Measurements from ENCODE around the gene GBP7.
"Not testable (repeated sequence)": the region's sequence is repeated elsewhere in the genome, so short reads cannot be mapped to it uniquely, and the experiment has no call there.

The GBP7 gene, protein sequence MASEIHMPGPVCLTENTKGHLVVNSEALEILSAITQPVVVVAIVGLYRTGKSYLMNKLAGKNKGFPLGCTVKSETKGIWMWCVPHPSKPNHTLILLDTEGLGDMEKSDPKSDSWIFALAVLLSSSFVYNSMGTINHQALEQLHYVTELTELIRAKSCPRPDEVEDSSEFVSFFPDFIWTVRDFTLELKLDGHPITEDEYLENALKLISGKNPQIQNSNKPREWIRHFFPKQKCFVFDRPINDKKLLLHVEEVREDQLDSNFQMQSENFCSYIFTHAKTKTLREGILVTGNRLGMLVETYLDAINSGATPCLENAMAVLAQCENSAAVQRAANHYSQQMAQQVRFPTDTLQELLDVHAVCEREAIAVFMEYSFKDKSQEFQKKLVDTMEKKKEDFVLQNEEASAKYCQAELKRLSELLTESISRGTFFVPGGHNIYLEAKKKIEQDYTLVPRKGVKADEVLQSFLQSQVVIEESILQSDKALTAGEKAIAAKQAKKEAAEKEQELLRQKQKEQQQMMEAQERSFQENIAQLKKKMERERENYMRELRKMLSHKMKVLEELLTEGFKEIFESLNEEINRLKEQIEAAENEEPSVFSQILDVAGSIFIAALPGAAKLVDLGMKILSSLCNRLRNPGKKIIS

DNA sequence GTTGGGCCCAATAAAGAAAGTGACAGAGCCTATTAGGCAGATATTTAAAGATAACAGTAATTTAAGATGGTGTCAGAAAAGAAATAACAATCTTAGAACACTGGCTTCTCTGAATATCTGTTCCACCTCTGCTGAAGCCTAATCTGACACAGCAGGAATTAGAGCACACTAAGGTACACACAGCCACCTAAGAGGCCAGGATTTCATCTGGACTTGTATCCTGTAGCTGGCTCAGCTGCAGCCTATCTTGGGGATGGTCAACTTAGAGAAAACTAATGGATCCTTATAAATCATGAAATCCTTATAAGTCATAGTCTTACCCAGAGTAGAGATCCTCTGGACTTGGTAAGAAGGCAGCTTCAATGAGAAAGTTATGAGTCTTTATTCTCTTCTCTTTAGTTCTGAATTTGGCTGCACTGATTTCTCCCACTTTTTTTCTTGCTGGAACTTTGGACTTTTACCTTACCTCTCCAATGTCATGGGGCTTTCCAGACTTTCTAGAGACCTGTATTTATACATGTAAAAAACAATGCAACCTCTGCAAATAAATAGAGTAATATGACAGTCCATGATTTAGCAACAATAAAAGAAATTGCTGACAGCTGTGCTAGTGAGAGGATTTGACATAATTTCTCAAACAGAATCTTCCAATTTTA, at the start of gene GBP7:
Gene GBP7 (minus strand): TSS at position 403 of the 656 bp plus-strand sequence. CDS start 4,068 bp downstream, outside the sequence.
- TF ChIP-seq ZNF70 (CRISPR knock-in tag; IDR thresholded peaks at IDR 0.05) (no peak), ISL1 (CRISPR knock-in tag; IDR thresholded peaks at IDR 0.05) (no peak), TCF4 (CRISPR knock-in tag; IDR thresholded peaks at IDR 0.05; ENCODE audit: borderline replicate concordance) (no peak), ZFP3 (CRISPR knock-in tag; IDR thresholded peaks at IDR 0.05) (no peak), OSR1 (CRISPR knock-in tag; IDR thresholded peaks at IDR 0.05) (no peak), ZNF565 (CRISPR knock-in tag; conservative IDR thresholded peaks at IDR 0.05; ENCODE audit: low read depth) (no peak), CSDC2 (CRISPR knock-in tag; IDR thresholded peaks at IDR 0.05) (no peak), ESRRG (CRISPR knock-in tag; IDR thresholded peaks at IDR 0.05) (no peak), PPARA (CRISPR knock-in tag; IDR thresholded peaks at IDR 0.05; ENCODE audit: borderline replicate concordance) (no peak), ZFP30 (CRISPR knock-in tag; IDR thresholded peaks at IDR 0.05) (no peak)
- TF ChIP-seq, protein P1, sequence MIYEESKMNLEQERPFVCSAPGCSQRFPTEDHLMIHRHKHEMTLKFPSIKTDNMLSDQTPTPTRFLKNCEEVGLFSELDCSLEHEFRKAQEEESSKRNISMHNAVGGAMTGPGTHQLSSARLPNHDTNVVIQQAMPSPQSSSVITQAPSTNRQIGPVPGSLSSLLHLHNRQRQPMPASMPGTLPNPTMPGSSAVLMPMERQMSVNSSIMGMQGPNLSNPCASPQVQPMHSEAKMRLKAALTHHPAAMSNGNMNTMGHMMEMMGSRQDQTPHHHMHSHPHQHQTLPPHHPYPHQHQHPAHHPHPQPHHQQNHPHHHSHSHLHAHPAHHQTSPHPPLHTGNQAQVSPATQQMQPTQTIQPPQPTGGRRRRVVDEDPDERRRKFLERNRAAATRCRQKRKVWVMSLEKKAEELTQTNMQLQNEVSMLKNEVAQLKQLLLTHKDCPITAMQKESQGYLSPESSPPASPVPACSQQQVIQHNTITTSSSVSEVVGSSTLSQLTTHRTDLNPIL (CRISPR knock-in tag; IDR thresholded peaks at IDR 0.05; ENCODE audit: low read depth), result no peak
- TF ChIP-seq, protein P2, sequence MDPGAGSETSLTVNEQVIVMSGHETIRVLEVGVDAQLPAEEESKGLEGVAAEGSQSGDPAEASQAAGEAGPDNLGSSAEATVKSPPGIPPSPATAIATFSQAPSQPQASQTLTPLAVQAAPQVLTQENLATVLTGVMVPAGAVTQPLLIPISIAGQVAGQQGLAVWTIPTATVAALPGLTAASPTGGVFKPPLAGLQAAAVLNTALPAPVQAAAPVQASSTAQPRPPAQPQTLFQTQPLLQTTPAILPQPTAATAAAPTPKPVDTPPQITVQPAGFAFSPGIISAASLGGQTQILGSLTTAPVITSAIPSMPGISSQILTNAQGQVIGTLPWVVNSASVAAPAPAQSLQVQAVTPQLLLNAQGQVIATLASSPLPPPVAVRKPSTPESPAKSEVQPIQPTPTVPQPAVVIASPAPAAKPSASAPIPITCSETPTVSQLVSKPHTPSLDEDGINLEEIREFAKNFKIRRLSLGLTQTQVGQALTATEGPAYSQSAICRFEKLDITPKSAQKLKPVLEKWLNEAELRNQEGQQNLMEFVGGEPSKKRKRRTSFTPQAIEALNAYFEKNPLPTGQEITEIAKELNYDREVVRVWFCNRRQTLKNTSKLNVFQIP (CRISPR knock-in tag; IDR thresholded peaks at IDR 0.05; ENCODE audit: borderline replicate concordance, low read depth), result no peak
- TF ChIP-seq, protein P3, sequence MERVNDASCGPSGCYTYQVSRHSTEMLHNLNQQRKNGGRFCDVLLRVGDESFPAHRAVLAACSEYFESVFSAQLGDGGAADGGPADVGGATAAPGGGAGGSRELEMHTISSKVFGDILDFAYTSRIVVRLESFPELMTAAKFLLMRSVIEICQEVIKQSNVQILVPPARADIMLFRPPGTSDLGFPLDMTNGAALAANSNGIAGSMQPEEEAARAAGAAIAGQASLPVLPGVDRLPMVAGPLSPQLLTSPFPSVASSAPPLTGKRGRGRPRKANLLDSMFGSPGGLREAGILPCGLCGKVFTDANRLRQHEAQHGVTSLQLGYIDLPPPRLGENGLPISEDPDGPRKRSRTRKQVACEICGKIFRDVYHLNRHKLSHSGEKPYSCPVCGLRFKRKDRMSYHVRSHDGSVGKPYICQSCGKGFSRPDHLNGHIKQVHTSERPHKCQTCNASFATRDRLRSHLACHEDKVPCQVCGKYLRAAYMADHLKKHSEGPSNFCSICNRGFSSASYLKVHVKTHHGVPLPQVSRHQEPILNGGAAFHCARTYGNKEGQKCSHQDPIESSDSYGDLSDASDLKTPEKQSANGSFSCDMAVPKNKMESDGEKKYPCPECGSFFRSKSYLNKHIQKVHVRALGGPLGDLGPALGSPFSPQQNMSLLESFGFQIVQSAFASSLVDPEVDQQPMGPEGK (CRISPR knock-in tag; IDR thresholded peaks at IDR 0.05; ENCODE audit: borderline replicate concordance), result no peak
- TF ChIP-seq, protein P4, sequence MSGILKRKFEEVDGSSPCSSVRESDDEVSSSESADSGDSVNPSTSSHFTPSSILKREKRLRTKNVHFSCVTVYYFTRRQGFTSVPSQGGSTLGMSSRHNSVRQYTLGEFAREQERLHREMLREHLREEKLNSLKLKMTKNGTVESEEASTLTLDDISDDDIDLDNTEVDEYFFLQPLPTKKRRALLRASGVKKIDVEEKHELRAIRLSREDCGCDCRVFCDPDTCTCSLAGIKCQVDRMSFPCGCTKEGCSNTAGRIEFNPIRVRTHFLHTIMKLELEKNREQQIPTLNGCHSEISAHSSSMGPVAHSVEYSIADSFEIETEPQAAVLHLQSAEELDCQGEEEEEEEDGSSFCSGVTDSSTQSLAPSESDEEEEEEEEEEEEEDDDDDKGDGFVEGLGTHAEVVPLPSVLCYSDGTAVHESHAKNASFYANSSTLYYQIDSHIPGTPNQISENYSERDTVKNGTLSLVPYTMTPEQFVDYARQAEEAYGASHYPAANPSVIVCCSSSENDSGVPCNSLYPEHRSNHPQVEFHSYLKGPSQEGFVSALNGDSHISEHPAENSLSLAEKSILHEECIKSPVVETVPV (CRISPR knock-in tag; IDR thresholded peaks at IDR 0.05), result no peak
- no peak for ATAC-seq

DNA sequence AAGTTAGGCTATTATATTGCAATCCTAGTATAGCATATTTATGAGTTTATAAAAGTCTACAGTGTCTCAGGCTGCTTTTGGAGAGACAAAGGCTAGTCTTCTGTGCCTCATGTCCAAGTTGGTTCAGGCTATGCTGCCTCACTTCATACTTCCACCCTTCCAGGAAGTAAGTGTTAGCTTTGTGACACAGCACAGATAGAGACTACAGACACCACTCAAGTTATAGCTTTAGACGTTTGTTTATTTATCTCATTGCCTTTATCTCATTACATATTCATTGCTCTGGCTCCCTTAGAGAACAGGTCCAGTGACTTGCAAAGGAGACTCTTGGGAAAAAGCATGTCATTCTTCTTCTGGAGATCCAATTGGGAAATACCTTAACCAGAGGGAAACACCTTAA, 45.5 kb upstream of the GBP7 start:
- TF ChIP-seq TOX (CRISPR knock-in tag; IDR thresholded peaks at IDR 0.05; ENCODE audit: borderline replicate concordance) (no peak), RARB (CRISPR knock-in tag; IDR thresholded peaks at IDR 0.05) (no peak), GLIS3 (CRISPR knock-in tag; IDR thresholded peaks at IDR 0.05) (no peak), CSDC2 (CRISPR knock-in tag; IDR thresholded peaks at IDR 0.05) (no peak), BACH2 (CRISPR knock-in tag; IDR thresholded peaks at IDR 0.05; ENCODE audit: borderline replicate concordance) (no peak), ARNTL (CRISPR knock-in tag; IDR thresholded peaks at IDR 0.05; ENCODE audit: borderline replicate concordance, low read depth) (no peak), ZFP3 (CRISPR knock-in tag; IDR thresholded peaks at IDR 0.05) (no peak), OSR1 (CRISPR knock-in tag; IDR thresholded peaks at IDR 0.05) (no peak)
- TF ChIP-seq, protein P4 (CRISPR knock-in tag; IDR thresholded peaks at IDR 0.05), result no peak

DNA sequence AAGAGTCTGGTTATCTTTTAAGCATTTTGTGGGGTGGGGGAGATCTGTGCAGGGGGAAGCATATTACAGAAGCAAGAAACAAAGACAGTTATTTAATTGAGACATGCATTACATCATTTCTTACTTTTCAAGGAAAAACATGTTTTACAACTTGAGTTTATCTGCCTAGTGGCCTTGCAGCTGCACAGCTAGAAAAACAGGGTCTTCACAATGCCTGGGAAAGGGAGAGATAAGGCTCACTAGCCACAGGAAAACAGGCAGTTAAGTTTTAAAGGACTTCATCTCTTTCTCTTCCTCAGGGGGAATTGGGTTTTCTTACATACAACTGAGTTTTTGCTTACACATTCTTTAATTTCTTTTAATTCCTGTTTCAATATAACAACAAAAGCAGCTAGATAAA, 44.0 kb upstream of the GBP7 start:
- ATAC-seq, result not testable (repeated sequence)

More for the DNA sequence above, 45.5 kb upstream of the GBP7 start:
- no peak for ATAC-seq

DNA sequence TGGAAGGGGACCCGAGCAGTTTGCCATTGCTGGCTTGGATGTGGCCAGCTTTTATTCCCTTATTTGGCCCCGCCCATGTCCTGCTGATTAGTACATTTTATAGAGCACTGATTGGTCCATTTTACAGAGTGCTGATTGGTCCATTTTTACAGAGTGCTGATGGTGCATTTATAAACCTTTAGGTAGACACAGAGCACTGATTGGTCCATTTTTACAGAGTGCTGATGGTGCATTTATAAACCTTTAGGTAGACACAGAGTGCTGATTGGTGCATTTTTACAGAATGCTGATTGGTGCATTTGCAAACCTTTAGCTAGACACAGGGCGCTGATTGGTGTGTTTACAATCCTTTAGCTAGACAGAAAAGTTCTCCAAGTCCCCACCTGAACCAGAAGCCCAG, 43.1 kb upstream of the GBP7 start:
- not testable (repeated sequence) for ATAC-seq

Measured in SK-N-SH treated with all-trans-retinoic acid at 6 μM for 48 hours (cell line).